ENCODE measurements around the gene SLC19A1.
"Not testable (repeated sequence)": the region's sequence is repeated elsewhere in the genome, so short reads cannot be mapped to it uniquely, and the experiment has no call there.

Gene SLC19A1

DNA sequence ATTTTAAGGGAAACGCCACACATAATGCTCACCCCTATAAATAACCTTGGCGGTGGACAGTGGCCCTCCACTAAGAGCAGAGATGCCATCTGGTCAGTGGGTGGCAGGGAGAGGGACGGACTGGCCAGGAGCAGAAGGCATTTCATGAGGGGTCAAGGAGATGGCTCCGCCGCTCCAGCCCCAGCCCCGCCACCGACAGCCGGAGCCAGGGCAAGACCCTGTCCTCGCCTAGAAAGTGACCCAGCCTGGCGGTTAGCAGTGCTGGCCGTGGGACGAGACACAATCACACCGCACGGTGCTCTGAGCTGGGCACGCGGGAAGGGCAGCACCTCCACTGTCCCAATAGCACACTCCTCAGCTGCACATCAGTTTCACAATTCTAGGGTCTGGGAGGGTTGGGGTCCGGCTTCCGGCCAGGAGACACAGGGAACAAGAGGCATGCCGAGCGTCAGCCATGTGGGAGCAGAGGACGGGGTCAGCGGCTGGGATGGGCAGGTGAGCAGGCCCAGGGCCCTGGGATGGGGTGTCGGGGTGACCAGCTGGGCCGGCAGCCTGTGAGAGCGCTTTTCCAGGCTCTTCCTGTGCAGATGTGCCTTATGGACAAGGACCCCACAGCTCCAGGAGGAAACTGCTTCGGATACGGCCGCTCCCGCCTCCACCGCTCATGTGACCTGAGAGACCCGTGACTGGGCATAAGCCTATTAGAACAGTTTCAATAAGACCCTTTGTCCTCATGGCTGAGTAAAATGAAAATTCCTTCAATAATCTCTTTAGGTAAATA, 5.7 kb downstream of the SLC19A1 start:
- in situ Hi-C loops (cut with MboI; ENCODE audit: low sequenced_read_pairs) = no loop called here

GRCh38 chr21:45535341-45536081, 6.7 kb downstream of the SLC19A1 start:
- in situ Hi-C loops (cut with MboI; ENCODE audit: low sequenced_read_pairs) = no loop called here

- in situ Hi-C loops (cut with MboI; ENCODE audit: low sequenced_read_pairs) = no loop called here
These were observed 7.5 kb downstream of the SLC19A1 start for GRCh38 chr21:45534636-45535331.

GRCh38 chr21:45533846-45534635, 8.2 kb downstream of the SLC19A1 start:
- in situ Hi-C loops (cut with MboI; ENCODE audit: low sequenced_read_pairs) = no loop called here

DNA sequence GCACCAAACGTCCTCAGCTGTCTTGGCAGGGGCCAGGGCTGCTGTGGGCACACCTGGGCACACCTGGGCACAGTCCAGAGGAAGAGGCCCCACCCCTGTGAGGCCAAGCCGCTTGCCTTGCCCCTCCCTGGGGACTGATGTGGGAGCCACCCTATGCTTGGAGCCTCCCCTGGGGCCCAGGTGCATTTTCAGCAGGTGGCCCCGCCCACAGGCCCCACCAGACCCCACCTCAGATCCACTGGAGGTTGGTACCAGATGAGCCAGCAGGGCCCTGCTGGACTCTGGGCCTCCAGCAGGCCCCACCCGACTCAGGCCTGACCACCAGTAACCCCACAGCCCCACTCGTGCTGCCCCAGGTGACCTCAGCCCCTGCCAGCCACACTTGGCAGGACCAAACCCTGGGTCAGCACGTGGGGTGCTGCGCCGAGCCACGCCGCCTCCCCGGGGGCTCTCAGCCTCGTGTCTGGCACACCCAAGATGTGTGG, 8.8 kb downstream of the SLC19A1 start:
- in situ Hi-C loops (cut with MboI; ENCODE audit: low sequenced_read_pairs) = no loop called here

GRCh38 chr21:45532826-45533360, 9.3 kb downstream of the SLC19A1 start:
- in situ Hi-C loops (cut with MboI; ENCODE audit: low sequenced_read_pairs) = no loop called here

DNA sequence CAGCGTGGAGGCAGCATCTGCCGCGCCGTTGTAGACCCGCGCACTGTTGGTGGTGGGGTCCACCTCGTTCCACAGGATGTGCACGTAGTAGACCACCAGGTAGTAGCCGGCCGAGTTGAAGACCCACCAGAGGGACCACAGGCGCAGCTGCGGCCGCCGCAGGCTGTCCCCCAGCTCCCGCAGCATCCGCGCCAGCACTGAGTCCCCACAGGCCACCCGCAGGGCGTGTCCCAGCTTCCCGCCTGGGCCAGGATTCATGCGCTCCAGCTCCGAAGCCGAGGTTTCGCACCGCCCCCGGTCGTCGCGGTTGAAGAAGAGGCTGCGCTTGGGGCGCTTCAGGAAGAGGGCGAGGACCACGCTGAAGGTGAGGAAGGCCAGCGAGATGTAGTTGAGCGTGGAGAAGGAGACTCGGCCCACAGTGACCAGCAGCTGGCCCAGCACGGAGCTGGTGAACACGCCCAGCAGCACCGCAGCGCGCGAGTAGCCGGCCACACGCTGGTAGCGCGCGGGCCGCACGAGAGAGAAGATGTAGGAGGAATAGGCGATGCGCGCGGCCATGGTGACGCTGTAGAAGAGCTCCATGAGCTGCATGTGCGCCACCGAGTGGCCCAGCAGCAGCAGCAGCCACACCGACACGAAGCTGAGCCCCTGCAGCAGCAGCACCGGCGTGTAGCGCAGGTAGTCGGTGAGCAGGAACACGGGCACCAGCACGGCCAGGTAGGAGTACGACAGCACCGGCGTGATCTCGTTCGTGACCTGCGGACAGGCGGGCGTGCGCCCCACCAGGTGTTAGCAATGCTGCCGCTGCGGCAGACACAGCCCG, 10.6 kb downstream of the SLC19A1 start:
- in situ Hi-C loops (cut with MboI; ENCODE audit: low sequenced_read_pairs) = no loop called here

DNA sequence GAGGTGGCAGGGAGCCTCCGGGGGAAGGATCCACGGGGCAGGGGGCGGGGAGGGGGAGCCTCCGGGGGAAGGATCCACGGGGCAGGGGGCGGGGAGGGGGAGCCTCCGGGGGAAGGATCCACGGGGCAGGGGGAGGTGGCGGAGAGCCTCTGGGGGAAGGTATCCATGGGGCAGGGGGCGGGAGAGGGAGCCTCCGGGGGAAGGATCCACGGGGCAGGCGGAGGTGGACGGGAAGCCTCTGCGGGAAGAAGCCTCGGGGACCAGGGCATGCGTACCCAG, 11.2 kb downstream of the SLC19A1 start:
- in situ Hi-C loops (cut with MboI; ENCODE audit: low sequenced_read_pairs) = not testable (repeated sequence)

DNA sequence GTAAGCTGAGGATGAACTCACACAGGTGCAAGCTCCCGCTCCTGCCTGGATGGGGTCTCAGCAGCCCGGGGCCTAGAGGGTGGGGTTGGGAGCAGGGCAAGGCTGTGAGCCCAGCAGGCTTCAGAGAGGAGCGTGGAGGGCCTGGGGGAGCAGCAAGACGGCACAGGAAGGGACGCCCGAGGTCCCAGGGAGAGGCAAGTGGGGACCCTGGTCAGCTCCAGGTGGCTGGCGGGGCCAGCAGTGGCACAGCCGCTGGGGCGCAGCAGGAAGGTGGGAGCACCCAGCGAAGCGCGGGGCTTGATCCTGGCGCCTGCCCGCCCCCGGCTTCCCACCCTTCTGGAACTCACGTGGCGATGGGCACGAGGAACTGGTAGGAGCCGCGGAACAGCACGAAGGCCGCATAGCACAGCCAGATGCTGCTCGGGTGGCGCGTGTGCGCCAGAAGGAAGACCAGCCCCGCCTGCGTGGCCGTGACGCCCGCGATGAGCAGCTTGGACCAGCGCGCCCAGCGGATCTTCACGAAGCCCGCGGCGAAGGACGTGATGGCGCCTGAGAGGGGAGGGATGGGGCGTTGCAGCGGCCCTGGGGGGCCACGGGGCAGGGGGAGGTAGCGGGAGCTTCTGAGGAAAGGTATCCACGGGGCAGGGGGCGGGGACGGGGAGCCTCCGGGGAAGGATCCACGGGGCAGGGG, 11.7 kb downstream of the SLC19A1 start:
- in situ Hi-C loops (cut with MboI; ENCODE audit: low sequenced_read_pairs) = no loop called here

- in situ Hi-C loops (cut with MboI; ENCODE audit: low sequenced_read_pairs) = no loop called here
These were observed 12.3 kb downstream of the SLC19A1 start for GRCh38 chr21:45529785-45530422.

- in situ Hi-C loops (cut with MboI; ENCODE audit: low sequenced_read_pairs) = no loop called here
These were observed 13.1 kb downstream of the SLC19A1 start for GRCh38 chr21:45528981-45529784.

DNA sequence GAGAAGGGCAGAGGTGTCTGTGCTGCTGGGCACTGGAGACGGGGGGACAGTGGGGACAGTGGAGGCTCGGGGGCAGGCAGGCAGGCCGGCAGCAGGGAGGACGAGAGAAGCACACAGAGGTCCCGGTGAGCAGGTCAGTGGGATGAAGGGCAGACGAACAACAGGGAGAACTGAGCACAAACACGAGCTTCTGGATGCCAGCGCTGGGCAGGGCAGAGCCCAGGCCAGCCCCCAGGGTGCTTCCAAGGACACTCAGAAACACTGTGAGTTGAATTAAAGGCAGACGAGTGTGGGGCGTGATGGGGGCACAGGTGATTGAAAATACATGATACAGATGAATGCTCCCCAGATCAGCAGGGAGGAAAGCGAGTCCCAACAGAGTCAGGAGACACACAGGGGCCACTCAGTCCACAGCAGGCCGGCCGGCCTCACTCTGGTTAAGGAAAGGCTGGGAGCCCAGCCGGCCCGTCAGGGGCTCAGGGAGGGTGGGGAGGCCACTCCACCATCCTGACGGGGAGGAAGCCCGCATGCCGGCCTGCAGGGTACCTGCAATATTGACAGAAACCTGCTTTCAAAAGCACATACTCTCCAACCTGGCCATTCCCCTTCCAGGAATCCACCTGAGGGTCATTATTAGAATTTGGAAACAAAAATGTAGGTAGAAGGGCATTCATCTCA, 14.1 kb downstream of the SLC19A1 start:
- in situ Hi-C loops (cut with MboI; ENCODE audit: low sequenced_read_pairs) = no loop called here

- in situ Hi-C loops (cut with MboI; ENCODE audit: low sequenced_read_pairs) = not testable (repeated sequence)
These were observed 14.9 kb downstream of the SLC19A1 start for GRCh38 chr21:45527151-45527999.

DNA sequence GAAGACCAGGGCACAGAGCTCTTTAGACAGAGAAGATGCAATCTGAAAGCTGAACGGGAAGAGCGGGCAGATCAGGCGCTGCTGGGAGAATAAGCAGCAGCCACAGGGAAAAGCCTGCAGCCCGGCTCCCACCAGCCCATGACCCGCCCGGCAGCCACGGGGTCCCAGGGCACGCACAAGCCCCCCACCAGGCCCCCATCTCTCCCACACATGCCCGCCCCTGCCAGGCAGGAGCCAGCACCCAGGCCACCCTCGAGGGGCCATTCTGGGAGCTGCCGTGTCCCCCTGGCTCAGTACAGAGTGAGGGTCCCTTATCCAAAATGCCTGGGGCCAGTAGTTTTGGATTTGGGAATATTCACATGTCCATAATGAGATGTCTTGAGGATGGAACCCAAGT, 16.3 kb downstream of the SLC19A1 start:
- in situ Hi-C loops (cut with MboI; ENCODE audit: low sequenced_read_pairs) = no loop called here

GRCh38 chr21:45525153-45525909, 16.9 kb downstream of the SLC19A1 start:
- in situ Hi-C loops (cut with MboI; ENCODE audit: low sequenced_read_pairs) = no loop called here

DNA sequence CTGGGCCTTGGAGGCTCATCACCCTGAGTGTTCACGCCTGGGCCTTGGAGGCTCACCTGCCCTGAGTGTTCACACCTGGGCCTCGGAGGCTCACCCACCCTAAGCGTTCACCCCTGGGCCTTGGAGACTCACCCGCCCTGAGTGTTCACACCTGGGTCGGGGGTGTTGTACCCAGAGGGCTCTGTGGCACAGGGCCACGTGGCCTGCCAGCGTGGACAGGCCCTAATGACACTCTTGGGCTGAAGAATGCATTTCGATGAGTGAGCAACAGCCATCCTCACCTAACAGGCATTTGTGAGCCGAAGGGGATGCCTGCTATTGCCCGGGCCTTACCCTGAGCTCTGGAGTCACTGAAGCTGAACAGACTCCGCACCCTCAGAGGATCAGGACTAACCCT, 17.5 kb downstream of the SLC19A1 start:
- in situ Hi-C loops (cut with MboI; ENCODE audit: low sequenced_read_pairs) = no loop called here
